Gastrocnemius medialis (tissue), 4 donors: ENCODE data around the gene ASXL3.

Experiments
- POLR2A ChIP-seq, 2 donors: fragments of 450-650 bp; IDR thresholded peaks; one replicate each; pipeline ENCODE4 v1.6.1; 2017; ENCODE audit warnings: antibody characterized with exemption in 2 of 2, mild to moderate bottlenecking in 2 of 2, moderate library complexity in 2 of 2
- TF ChIP-seq, protein P1 (sequence below), 5 experiments: fragments of 450-650 bp in 3 of 5; fragments of 200-600 bp in 2 of 5; sonication (generic) in 2 of 5; IDR thresholded peaks in 4 of 5; conservative IDR thresholded peaks in 1 of 5; 1 replicate in 4 of 5; 2 replicates in 1 of 5; pipeline ENCODE4 v1.5.1; 2016 to 2019; ENCODE audit warnings: antibody characterized with exemption in 5 of 5, mild to moderate bottlenecking in 3 of 5, moderate library complexity in 3 of 5

DNA sequence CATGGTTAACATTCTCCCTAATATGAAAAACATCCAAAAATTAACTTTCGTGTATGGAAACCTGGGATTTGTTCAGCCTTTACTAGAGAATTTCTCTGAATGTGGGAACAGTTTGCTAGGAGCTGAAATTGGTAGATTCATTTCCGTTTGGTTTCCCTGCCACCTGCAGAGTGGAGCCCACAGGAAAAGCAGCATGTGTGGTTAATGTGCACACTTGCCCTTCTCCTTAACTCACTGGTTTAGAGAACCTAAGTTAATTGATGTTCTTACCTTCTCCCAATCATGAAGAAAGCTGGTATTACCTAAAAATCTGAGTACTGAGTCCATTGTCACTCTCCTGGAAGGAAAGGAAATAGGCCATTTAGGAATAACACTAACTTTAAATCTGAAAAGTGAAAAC is 37.6 kb upstream of the ASXL3 start:
- TF ChIP-seq, protein P1, sequence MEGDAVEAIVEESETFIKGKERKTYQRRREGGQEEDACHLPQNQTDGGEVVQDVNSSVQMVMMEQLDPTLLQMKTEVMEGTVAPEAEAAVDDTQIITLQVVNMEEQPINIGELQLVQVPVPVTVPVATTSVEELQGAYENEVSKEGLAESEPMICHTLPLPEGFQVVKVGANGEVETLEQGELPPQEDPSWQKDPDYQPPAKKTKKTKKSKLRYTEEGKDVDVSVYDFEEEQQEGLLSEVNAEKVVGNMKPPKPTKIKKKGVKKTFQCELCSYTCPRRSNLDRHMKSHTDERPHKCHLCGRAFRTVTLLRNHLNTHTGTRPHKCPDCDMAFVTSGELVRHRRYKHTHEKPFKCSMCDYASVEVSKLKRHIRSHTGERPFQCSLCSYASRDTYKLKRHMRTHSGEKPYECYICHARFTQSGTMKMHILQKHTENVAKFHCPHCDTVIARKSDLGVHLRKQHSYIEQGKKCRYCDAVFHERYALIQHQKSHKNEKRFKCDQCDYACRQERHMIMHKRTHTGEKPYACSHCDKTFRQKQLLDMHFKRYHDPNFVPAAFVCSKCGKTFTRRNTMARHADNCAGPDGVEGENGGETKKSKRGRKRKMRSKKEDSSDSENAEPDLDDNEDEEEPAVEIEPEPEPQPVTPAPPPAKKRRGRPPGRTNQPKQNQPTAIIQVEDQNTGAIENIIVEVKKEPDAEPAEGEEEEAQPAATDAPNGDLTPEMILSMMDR (IDR thresholded peaks at IDR 0.05 in 4 of 5, conservative IDR thresholded peaks at IDR 0.05 in 1 of 5) = no peak
- TF ChIP-seq POLR2A (IDR thresholded peaks at IDR 0.05) = no peak
